OCI-LY3 (cell line): ENCODE measurements around the gene COX20.

ENCODE experiments used
- H2AFZ ChIP-seq: fragments of 200-600, 300-600 bp; shearing (Covaris generic); 2 replicates; pipeline ENCODE4 v1.6.0; 2014; ENCODE audit warnings: antibody characterized with exemption, low read depth, low read length
- H3K27ac ChIP-seq: fragments of 200-600, 300-600 bp; sonication (generic); 2 replicates; pipeline ENCODE4 v1.5.1; 2014; ENCODE audit warnings: mild to moderate bottlenecking, low read length, moderate library complexity, mixed read lengths
- H3K27me3 ChIP-seq: fragments of 200-600, 300-600 bp; sonication (generic); 2 replicates; pipeline ENCODE4 v1.6.1; 2014; ENCODE audit warnings: low read depth, low read length, mixed read lengths
- H3K36me3 ChIP-seq: fragments of 200-600, 300-600 bp; sonication (generic); replicated peaks from 2 replicates; pipeline ENCODE3; 2014; ENCODE audit warnings: low read depth, low read length, mixed read lengths
- H3K4me1 ChIP-seq: fragments of 300-600, 200-600 bp; sonication (generic); 2 replicates; pipeline ENCODE4 v1.6.1; 2014; ENCODE audit warnings: low read length, mixed read lengths
- H3K4me2 ChIP-seq: fragments of 200-600, 300-600 bp; sonication (generic); 2 replicates; pipeline ENCODE4 v1.6.1; 2014; ENCODE audit warnings: low read length, mixed read lengths
- H3K4me3 ChIP-seq: fragments of 300-600, 200-600 bp; sonication (generic); 2 replicates; pipeline ENCODE4 v1.5.1; 2014; ENCODE audit warnings: antibody characterized with exemption, mild to moderate bottlenecking, low read length, moderate library complexity
- H3K79me2 ChIP-seq: fragments of 300-600, 200-600 bp; shearing (Covaris generic); 2 replicates; pipeline ENCODE4 v1.6.1; 2014; ENCODE audit warnings: mild to moderate bottlenecking, low read length, mixed read lengths
- H3K9ac ChIP-seq: fragments of 300-600, 200-600 bp; shearing (Covaris generic); 2 replicates; pipeline ENCODE4 v1.6.0; 2014; ENCODE audit warnings: mild to moderate bottlenecking, low read length, moderate library complexity
- H3K9me3 ChIP-seq: fragments of 200-600, 300-600 bp; shearing (Covaris generic); 2 replicates; pipeline ENCODE4 v1.6.1; 2014; ENCODE audit warnings: low read length, mixed read lengths; ENCODE audit not compliant: insufficient read depth
- H4K20me1 ChIP-seq: fragments of 200-600, 300-600 bp; sonication (generic); 2 replicates; pipeline ENCODE4 v1.6.1; 2016; ENCODE audit warnings: low read length, mixed read lengths; ENCODE audit not compliant: insufficient read depth
- CTCF ChIP-seq: fragments of 200-600, 300-600 bp; sonication (generic); IDR thresholded peaks from 2 replicates; pipeline ENCODE4 v1.5.1; 2014; ENCODE audit warnings: antibody characterized with exemption, low read length, low read depth
- EZH2phosphoT487 ChIP-seq: fragments of 200-600 bp; shearing (Covaris generic); IDR thresholded peaks from 2 replicates; pipeline ENCODE4 v1.6.1; 2018; ENCODE audit warnings: antibody characterized with exemption, mixed run types, low read depth

COX20 gene

GRCh38 chr1:244843148-244843978 lies 7.9 kb downstream of the COX20 start:
- no peak overlapping the region for H3K4me2 ChIP-seq
- H2AFZ ChIP-seq = no peak overlapping the region
- H3K9ac ChIP-seq = no peak overlapping the region
- no peaks in the 10 kb centered on the region for H3K9me3 ChIP-seq
- H4K20me1 ChIP-seq = peaks cover 51% of the 10 kb centered on the region
- H3K4me1 ChIP-seq = peaks cover 44% of the 10 kb centered on the region
- no peak overlapping the region for H3K4me3 ChIP-seq
- no peaks in the 10 kb centered on the region for H3K27me3 ChIP-seq
- peaks cover 83% of the 10 kb centered on the region for H3K36me3 ChIP-seq
- H3K79me2 ChIP-seq = peaks cover 95% of the 10 kb centered on the region
- no peak for TF ChIP-seq CTCF
- TF ChIP-seq EZH2phosphoT487 = no peak
- H3K27ac ChIP-seq = no peak overlapping the region

- peaks cover 61% of the 10 kb centered on the region for H4K20me1 ChIP-seq
- no peak overlapping the region for H3K27ac ChIP-seq
- no peak overlapping the region for H2AFZ ChIP-seq
- H3K4me1 ChIP-seq = peaks cover 42% of the 10 kb centered on the region
- H3K79me2 ChIP-seq = peaks cover 97% of the 10 kb centered on the region
- H3K9me3 ChIP-seq = no peaks in the 10 kb centered on the region
- no peak overlapping the region for H3K4me3 ChIP-seq
- H3K4me2 ChIP-seq = no peak overlapping the region
- no peak for TF ChIP-seq CTCF
- no peak for TF ChIP-seq EZH2phosphoT487
- no peak overlapping the region for H3K9ac ChIP-seq
- H3K27me3 ChIP-seq = no peaks in the 10 kb centered on the region
- peaks cover 89% of the 10 kb centered on the region for H3K36me3 ChIP-seq
These were observed 9.0 kb downstream of the COX20 start for GRCh38 chr1:244844155-244845121.

GRCh38 chr1:244846653-244847052 lies 11.2 kb downstream of the COX20 start:
- Histone ChIP-seq H3K4me3 (no peak overlapping the region), H3K9me3 (no peaks in the 10 kb centered on the region), H3K27me3 (no peaks in the 10 kb centered on the region), H2AFZ (no peak overlapping the region), H3K36me3 (peaks cover 91% of the 10 kb centered on the region), H3K9ac (no peak overlapping the region), H3K4me1 (peaks cover 26% of the 10 kb centered on the region), H4K20me1 (peaks cover 68% of the 10 kb centered on the region), H3K4me2 (no peak overlapping the region), H3K27ac (no peak overlapping the region), H3K79me2 (peaks cover 97% of the 10 kb centered on the region)
- TF ChIP-seq CTCF (no peak), EZH2phosphoT487 (no peak)
